OCI-LY1 (cell line): ENCODE results near the gene CACNA1D.

ENCODE experiments used
- EZH2 ChIP-seq: fragments of 200-600 bp; sonication (generic), shearing (Covaris generic); IDR thresholded peaks from 2 replicates; pipeline ENCODE4 v1.8.0; 2017; ENCODE audit warnings: borderline replicate concordance, mixed run types, mild to moderate bottlenecking, antibody characterized with exemption, low read length, moderate library complexity, mixed read lengths
- TF ChIP-seq, protein P1 (sequence below): fragments of 200-600 bp; sonication (generic), shearing (Covaris generic); IDR thresholded peaks from 2 replicates; pipeline ENCODE4 v1.5.1; 2017; ENCODE audit warnings: mild to moderate bottlenecking, antibody characterized with exemption, low read length, moderate library complexity, mixed read lengths

- no peak for TF ChIP-seq EZH2
- TF ChIP-seq, protein P1, sequence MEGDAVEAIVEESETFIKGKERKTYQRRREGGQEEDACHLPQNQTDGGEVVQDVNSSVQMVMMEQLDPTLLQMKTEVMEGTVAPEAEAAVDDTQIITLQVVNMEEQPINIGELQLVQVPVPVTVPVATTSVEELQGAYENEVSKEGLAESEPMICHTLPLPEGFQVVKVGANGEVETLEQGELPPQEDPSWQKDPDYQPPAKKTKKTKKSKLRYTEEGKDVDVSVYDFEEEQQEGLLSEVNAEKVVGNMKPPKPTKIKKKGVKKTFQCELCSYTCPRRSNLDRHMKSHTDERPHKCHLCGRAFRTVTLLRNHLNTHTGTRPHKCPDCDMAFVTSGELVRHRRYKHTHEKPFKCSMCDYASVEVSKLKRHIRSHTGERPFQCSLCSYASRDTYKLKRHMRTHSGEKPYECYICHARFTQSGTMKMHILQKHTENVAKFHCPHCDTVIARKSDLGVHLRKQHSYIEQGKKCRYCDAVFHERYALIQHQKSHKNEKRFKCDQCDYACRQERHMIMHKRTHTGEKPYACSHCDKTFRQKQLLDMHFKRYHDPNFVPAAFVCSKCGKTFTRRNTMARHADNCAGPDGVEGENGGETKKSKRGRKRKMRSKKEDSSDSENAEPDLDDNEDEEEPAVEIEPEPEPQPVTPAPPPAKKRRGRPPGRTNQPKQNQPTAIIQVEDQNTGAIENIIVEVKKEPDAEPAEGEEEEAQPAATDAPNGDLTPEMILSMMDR, result no peak
Observed at GRCh38 chr3:53590606-53591005, 96.2 kb downstream of the CACNA1D start.
